Activated gamma-delta T cell (primary cell): ENCODE data around the gene TXNRD1.
"Not testable (repeated sequence)": the region's sequence is repeated elsewhere in the genome, so short reads cannot be mapped to it uniquely, and the experiment has no call there.

Source experiments
- DNase-seq: peaks from one replicate; lab custom pipeline; 2025; lab: John Stamatoyannopoulos, UW

TXNRD1 gene

DNA sequence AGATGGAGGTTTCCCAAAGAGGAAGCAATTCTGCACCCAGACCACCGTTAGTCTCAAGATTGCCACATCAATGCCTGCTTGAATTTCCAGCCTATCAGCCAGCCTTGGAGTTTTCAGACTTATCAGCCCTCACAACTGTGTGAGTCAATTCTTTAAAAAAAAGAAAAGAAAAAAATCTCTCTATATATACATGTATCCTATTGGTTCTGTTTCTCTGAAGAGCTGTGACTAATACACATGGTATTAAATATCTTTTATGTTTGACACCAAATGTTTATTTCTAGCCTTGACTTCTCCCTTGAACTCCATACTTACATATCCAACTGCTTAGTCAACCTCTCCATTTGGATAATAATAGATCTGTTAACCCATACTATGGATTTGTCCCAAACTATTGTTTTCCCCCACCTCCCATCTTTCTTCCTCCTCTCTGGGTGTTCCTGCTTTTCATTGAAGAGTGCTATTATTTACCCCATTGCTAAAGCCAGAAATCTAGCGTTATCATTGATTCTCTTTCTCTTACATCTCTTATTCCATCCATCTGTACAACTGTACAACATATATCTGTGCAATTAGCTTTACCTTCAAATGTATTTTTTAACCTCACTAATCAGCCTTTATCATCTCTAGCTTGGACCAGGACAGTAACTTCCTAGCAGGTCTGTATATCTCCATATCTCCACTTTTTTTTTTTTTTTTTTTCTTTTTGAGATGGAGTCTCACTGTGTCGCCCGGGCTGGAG lies 65.3 kb downstream of the TXNRD1 start:
- DNase-seq: no peak

DNA sequence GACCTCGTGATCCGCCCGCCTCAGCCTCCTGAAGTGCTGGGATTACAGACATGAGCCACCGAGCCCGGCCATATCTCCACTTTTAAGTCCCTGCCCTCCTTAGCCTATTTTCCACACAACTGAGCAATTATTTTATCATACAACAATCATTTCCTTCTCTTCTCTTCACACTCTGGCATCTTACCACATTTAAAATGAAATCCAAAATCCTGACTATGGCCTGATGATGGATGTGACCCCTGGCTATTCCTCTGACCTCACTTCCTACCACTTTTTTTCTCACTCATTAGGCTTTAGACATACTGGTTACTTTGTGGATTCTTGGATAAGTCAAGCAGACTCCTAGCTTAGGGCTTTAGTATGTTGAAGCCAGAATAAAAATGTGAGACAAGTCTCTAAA lies 66.1 kb downstream of the TXNRD1 start:
- no peak for DNase-seq

DNA sequence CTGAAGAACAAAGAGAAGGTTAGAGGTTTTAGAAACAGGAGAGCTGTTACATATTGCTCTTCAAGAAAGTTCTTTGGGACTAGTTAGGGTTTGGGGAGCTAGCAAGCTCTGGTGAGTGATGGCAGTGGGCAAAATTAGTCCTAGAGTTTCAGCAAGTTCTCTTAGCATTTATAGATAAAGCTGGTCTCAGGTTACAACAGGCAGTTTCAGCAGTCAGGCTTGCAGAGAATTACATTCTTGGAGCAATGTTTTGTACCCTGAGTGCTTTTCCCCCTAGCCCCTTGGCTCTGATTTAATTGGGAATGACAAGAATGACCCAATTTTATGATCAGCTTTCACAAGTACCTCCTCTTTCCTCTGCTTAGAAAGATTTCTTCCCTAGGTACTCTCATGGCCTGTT lies 66.5 kb downstream of the TXNRD1 start:
- DNase-seq: no peak

DNA sequence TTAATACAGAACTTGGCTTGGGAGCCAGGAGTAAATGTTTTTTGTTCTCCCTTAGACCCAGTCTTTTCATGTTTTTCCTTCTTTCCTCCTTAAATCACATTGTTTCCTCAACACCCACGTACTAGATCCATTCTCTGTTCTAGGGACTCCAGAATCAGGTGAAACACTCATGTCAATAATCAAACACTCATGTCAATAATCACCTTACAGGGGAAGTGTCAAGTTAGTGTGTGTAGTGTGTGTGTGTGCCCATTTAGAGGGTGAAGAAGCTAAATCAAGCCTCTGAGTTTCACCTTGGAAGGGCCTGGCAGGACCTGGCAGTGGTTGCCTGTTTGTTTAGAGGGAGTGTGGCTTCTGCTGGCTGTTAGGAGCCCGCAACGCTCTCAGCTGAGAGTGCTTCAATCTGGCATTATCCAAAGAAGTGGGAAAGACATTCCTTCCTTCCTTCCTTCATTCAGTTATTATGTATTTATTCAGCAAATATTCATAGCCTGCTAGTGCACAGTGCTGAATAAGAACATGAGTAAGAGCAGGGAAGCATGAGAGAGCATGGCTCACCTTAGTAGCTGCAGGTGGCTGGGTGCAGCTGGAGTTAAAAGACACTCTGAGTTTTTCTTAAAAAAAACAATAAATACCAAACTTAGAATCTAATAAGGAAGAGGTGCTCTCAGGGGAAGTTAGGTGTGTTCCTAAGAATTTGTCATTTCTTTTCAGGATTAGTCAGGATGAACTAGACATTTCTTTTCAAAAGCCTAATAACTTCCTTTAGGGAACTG lies 70.3 kb downstream of the TXNRD1 start:
- DNase-seq: no peak

DNA sequence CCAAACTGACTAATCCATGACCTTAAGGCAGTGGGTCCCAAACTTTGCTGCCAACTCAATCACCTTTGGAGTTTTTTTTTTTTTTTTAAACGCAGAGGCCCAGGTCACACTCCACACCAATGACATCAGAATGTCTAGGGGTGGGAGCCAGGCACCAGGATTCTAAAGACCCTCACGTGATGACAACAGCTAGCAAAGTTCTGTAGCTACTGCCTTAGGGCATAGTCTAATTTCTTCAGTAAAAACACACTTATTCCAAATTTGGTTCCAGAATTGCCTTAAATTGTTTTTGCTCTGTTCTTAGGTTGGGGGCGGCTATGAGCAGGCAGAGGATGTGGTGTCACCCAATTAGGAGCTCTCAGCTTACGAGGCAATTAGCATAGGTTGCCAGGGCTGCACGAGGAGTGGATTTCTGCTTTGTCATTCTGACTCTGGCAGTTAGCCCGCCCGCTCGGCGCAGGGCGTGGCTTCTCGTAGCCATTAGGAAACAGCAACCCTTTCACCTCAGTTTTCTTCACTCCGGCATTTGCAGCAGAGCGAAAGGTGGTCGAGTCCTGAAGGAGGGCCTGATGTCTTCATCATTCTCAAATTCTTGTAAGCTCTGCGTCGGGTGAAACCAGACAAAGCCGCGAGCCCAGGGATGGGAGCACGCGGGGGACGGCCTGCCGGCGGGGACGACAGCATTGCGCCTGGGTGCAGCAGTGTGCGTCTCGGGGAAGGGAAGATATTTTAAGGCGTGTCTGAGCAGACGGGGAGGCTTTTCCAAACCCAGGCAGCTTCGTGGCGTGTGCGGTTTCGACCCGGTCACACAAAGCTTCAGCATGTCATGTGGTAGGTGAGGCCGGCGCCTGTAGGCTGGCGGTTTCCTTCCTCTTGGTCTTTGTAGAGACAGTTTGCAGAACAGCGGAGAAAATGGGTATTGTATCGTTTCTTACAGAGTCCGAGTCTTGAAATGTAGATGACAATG lies 71.2 kb downstream of the TXNRD1 start:
- peak; percentile 65 for DNase-seq

DNA sequence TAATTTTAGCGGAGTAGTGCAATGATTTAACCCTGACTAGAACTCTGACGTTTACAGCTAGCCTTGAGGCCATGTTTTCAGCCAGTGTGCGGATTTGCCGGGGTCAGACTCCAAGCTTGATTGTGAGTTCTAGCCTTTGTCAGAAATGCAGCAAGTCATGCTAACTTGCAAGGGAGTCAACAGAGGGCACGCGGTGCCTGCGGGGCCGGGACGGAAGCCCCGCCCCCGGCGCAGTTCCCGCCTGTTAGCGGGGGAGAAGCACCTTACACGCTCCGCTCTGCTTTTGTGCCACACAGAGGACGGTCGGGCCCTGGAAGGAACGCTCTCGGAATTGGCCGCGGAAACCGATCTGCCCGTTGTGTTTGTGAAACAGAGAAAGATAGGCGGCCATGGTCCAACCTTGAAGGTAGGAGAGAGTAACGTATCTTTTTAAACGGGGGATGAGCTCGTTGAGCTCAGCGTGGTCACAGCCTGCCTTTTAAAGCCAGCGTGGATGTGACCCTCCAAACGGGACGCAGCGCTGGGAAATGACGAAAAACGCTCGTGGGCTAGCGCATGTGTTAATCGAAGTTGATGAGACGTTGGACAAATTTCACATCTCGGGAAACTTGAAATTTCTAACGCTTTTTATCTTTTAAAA lies 73.2 kb downstream of the TXNRD1 start:
- DNase-seq: peak; percentile 85

DNA sequence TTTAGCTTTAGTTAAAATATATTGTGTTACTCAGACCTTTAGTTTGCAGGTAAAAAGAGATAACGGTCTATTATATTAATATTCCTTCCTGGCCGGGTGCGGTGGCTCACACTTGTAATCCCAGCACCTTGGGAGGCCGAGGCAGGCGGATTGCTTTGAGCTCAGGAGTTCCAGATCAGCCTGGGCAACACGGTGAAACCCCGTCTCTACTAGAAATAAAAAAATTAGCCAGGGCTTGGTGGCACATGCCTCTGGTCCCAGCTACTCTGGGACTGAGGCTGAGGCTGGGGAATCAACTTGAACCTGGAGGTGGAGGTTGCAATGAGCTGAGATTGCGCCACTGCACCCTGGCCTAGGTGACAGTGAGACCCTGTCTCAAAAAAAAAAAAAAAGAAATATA lies 74.7 kb downstream of the TXNRD1 start:
- no peak for DNase-seq

DNA sequence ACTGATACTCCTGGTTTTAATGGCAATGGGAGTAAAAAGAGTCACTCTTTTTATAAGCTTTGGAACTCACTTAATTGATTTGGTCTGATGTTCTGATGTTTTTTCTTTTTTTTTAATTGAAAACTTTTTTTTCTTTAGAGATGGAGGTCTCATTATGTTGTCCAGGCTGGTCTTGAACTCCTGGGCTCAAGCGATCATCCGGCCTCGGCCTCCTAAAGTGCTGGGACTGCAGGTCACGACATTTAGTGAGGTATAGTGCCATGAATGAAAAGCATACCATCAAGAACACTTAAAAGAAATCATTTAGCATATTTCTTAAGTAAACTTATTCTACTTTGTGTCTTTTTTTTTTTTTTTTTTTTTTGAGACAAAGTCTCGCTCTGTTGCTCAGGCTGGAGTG lies 75.3 kb downstream of the TXNRD1 start:
- no peak for DNase-seq

DNA sequence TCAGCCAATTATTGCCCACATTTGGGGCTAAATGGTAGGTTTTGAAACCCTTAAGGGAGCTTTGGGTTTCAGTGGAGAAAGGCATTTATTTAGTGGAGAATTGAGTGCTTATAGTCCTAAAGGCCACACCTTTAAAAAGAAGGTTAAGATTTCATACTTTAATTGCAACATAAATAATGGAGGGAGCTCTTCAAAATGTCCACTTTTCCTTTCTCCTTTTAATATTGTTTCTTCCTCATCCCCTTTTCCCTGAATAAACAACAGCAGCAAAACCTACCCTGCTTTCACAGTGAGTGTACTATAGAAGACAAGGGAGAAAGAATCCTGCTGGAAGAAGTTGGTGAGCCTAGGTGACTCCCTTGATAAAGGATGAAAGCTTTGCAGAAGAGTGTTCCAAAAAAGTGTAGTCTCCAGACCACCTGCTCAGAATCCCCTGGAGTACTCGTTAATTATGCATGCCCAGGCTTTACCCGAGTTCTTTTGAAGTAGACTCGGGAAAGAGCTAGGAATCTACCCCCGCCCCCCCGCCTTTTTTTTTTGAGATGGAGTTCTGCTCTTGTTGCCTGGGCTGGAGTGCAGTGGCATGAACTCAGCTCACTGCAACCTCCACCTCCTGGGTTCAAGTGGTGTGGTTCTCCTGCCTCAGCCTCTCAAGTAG lies 76.4 kb downstream of the TXNRD1 start:
- DNase-seq: no peak

DNA sequence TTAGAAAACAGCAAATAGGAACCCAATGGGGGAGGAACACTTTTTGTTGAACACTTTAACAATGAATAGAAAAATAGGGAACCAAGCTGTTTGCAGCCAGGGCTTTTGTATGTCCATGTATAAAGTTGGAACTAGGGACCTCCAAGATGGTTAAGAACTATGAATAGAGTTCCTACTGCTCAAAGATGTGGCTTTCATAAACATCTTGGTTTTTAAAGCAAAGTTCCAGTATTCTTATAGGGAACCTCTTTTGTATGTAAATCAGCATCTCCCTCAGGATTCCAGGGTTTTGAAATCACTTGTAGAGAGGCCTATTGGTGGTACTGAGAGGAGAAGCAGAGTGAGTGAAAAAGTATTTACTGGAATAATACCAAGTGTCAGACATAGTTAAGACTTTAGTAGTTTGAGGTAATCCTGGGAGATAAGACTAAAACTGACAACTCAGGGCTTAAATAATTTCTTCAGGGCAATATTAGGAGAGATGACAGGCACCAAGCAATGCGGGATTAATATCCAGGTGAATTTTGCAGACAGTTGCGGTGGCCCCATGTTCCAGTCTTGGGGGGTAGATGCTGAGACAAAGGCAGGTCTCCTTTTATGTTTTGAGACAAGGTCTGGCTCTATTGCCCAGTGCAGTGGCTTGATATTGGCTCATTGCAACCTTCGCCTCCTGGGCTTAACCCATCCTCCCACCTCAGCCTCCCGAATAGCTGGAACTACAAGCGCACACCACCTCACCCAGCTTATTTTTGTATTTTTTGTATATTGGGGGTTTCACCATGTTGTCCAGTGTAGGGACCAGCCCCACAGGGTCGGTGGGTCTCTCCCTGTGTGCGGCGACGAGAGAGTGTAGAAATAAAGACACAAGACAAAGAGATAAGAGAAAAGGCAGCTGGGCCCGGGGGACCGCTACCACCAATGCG lies 77.6 kb downstream of the TXNRD1 start:
- DNase-seq: no peak

DNA sequence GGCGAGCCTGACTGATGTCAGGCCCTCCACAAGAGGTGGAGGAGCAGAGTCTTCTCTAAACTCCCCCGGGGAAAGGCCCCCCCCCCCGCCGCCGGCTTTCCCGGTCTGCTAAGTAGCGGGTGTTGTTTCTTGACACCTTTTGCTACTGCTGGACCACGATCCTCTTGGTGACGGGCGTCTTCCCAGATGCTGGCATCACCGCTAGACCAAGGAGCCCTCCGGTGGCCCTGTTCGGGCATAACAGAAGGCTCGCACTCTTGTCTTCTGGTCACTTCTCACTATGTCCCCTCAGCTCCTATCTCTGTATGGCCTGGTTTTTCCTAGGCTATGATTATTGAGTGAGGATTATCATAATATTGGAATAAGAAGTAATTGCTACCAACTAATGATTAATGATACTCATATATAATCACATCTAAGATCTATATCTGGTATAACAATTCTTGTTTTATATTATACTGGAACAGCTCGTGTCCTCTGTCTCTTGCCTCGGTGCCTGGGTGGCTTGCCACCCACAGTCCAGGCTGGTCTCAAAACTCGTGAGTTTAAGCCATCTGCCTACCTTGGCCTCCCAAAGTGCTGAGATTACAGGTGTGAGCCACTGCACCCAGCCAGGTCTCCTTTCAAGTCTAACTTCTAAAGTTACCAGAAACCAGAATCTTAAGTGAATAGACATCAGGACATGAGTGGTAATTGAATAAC lies 78.7 kb downstream of the TXNRD1 start:
- DNase-seq: not testable (repeated sequence)

DNA sequence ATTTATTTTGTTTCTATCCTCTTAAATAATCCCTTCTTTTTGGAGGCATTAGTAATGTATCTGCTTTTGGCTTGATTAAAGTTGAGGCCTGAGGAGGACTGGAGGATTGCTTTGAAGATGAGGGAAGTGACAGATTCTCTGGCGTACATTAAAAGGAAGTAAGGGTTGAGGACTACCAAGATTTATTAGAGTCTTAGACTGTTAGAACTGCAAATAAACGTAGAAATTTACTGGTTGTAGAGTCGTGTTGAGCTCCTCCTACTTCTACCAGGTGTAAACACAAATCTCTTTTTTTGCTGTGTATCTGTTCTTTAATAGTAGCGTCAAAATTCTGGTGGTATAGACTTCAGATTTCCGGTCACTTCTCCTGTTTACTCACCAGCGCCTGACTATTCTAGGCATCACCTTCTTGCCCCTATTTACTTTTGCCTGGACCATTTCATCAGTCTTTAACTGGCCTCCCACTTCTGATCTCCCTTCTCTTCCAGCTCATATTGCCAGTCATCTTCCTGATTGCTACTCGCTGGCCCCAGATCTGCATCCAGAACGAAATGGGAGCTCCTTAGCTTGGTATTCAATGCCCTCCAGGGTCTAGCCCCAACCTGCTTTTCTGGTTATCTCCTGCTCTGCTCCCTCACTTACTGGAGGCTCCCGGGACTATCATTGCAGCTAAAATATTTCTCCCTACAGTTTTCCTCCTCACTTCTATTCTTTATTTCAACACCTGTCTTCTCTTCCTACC lies 79.5 kb downstream of the TXNRD1 start:
- no peak for DNase-seq

DNA sequence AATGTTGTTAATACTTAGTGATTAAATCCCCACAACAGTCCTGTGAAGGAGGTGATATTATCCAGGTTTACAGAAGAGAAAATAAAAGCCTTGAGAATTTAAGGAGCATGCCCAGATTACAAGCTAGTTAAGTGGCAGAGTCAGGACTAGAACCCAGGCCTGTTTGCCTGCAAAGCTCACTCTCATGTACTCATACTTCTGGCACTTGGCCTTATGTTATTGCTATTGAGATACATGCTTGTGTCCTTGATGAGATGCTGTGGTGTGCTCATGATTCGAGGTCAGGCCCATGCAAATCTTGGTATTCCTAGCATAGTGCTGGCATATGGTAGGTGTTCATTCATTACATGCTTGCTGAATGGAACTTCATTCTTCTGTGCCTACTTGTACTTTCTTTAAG lies 80.4 kb downstream of the TXNRD1 start:
- no peak for DNase-seq

DNA sequence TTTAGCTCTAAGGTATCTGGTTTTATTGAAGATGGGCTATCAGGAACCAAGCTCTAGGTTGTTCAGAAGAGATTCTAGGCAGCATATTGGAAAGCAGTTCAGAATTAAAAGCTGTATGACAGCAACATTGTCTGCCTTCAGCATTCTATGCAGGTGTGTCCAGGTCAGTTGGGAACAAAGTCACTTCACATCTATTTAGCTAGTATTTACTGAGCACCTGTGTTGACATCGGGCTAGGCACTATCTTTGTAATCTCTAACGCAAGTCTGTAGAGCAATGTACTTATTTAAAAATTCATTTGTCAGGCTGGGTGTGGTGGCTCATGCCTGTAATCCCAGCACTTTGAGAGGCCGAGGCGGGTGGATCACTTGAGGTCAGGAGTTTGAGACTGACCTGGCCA lies 81.1 kb downstream of the TXNRD1 start:
- no peak for DNase-seq

DNA sequence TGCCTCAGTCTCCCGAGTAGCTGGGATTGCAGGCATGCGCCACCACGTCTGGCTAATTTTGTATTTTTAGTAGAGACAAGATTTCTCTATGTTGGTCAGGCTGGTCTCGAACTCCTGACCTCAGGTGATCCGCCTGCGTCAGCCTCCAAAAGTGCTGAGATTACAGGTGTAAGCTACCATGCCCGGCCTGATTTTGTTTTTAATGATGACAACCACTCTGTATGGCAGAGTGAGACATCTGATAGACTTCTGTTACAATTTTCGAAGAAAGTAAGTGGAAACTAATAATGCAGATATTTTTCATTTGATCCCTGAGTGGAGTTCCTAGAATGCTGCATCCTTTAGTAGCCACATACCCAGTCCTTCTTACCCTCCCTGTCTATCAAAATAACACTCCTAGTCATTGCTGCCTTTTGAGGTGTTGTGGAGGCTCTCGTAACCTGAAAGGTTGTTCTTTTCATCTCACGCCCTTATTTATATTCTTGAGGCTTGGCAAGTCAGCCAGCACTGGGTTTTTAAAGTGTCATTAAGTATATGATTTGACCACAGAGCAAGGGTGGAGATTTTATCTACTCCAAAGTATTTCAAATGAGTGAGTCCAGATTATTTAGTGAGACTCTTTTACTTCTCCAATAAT lies 82.0 kb downstream of the TXNRD1 start:
- DNase-seq: no peak

DNA sequence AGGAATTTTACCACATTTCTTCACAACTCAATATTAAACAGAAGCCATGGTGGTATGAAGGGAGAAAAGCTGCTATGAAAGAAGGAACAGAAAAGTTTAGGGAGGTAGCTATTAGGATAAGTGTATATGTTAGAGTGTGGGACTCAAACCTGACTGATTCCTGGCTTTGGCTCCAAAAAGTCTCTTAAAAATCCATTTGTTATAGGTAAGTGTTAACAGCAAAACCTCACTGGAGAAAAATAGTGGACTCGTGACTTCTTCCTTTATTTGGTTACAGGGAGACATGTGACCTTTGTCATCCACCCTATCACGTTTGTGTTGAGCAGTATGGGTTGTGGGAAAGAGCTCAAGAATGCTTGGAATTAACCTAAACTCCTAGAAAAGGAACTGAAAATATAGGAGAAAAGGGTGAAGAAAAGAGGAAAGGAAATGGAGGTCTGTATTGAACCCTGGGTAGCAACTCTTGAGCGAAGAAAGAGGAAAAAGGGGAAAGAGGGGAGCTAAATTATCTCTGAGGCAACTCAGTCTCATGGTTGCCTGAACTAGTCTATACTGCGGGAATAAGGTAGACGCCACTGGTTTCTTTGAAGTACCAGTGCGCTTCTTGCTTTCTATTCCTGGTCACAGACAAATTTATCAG lies 84.4 kb downstream of the TXNRD1 start:
- DNase-seq: no peak

DNA sequence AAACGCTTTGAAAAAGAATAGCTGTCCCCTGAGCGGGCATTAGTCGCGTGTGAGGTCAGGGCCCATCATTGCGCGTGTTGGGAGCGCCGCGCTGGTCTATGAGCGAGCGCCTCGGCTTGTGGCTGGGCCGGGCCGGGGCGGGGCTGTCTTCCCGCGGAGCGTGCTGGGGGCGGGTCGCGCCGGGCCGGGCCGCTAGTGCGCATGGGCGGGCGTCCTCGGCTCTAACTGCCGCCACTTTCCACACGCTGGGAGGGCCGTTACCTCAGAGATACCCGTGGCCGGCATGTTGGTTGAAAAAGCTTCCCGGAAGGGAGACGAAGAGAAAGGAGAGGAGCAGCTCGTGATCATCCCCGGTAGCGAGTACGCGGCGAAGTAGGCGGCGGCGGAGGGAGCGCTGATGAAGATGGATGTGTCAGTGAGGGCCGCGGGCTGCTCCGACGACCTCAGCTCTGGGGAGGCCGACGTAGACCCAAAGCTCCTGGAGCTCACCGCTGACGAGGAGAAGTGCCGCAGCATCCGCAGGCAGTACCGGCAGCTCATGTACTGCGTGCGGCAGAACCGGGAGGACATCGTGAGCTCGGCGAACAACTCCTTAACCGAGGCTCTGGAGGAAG lies 88.1 kb downstream of the TXNRD1 start, which contains the start of gene EID3:
Gene EID3, plus strand, starts transcription at position 202 of the 614 bp plus-strand sequence. Its CDS starts 196 bp downstream, at position 398.
- peak; percentile 82 for DNase-seq
